WTC11 (cell line): ENCODE results near the gene ADGRL2. TPM values are rescaled to one million over a fixed set of nuclear protein-coding genes. Genes with fewer than 3 reads are reported as not detected.

Experiments
- ATAC-seq: fragments of 200-7000 bp; cut with Tn5 transposase; 2 replicates; pipeline ENCODE4 v1.10.0; 2021; ENCODE audit warnings: mild to moderate bottlenecking, moderate library complexity
- CTCF ChIA-PET: fragments of 300-600 bp; sonication (Branson Sonifier 250); formaldehyde crosslinking; loops from one replicate; lab custom pipeline; 2021; ENCODE audit warnings: antibody characterized with exemption; lab: Charles Lee
- POLR2A ChIA-PET: fragments of 350-600 bp; sonication (Branson Sonifier 250); formaldehyde crosslinking; loops from one replicate; lab custom pipeline; 2021; ENCODE audit warnings: antibody characterized with exemption; lab: Charles Lee
- DNase-seq: peaks from one replicate; pipeline ENCODE4 v3.0.0; 2021; ENCODE audit warnings: low spot score
- H3K27ac Mint-ChIP-seq: 2 replicates; pipeline ENCODE4 v1.8.0; 2021; ENCODE audit warnings: mixed read lengths
- H3K27me3 Mint-ChIP-seq: 2 replicates; pipeline ENCODE4 v1.8.0; 2021; ENCODE audit warnings: low read depth, mild to moderate bottlenecking, moderate library complexity, mixed read lengths
- H3K36me3 Mint-ChIP-seq: 2 replicates; pipeline ENCODE4 v1.8.0; 2021; ENCODE audit warnings: mixed read lengths
- H3K4me1 Mint-ChIP-seq: 2 replicates; pipeline ENCODE4 v1.8.0; 2022; ENCODE audit warnings: mixed read lengths
- H3K4me3 Mint-ChIP-seq: 2 replicates; pipeline ENCODE4 v1.8.0; 2021; ENCODE audit warnings: mild to moderate bottlenecking, moderate library complexity, mixed read lengths
- H3K9me3 Mint-ChIP-seq: 2 replicates; pipeline ENCODE4 v1.8.0; 2021; ENCODE audit warnings: mixed read lengths
- ATF2 ChIP-seq: sonication (generic); formaldehyde crosslinking; IDR thresholded peaks from 2 replicates; pipeline ENCODE4 v1.8.1; 2022; ENCODE audit warnings: low read depth, missing genetic modification reagents, borderline replicate concordance
- CDX4 ChIP-seq: fragments of 250-450 bp; sonication (Bioruptor Pico); IDR thresholded peaks from 2 replicates; pipeline ENCODE4 v1.9.0; 2021; ENCODE audit warnings: moderate library complexity, mild to moderate bottlenecking, inconsistent platforms, borderline replicate concordance
- CREM ChIP-seq: sonication (generic); formaldehyde crosslinking; IDR thresholded peaks from 2 replicates; pipeline ENCODE4 v1.8.1; 2022; ENCODE audit warnings: mild to moderate bottlenecking, missing genetic modification reagents, moderate library complexity
- E2F4 ChIP-seq: sonication (generic); formaldehyde crosslinking; IDR thresholded peaks from 2 replicates; pipeline ENCODE4 v1.8.1; 2022; ENCODE audit warnings: low read depth, mild to moderate bottlenecking, moderate library complexity, missing genetic modification reagents, borderline replicate concordance
- E2F5 ChIP-seq: sonication (generic); formaldehyde crosslinking; IDR thresholded peaks from 2 replicates; pipeline ENCODE4 v1.8.1; 2022; ENCODE audit warnings: mild to moderate bottlenecking, moderate library complexity, missing genetic modification reagents
- ESRRA ChIP-seq: sonication (generic); formaldehyde crosslinking; IDR thresholded peaks from 2 replicates; pipeline ENCODE4 v1.8.1; 2022; ENCODE audit warnings: mild to moderate bottlenecking, missing genetic modification reagents, borderline replicate concordance
- GABPB1 ChIP-seq: sonication (generic); formaldehyde crosslinking; IDR thresholded peaks from 2 replicates; pipeline ENCODE4 v1.8.1; 2023; ENCODE audit warnings: mild to moderate bottlenecking, missing genetic modification reagents
- GRHL2 ChIP-seq: fragments of 250-450 bp; sonication (Bioruptor Pico); IDR thresholded peaks from 2 replicates; pipeline ENCODE4 v1.8.0; 2022; ENCODE audit warnings: mild to moderate bottlenecking, moderate library complexity; ENCODE audit not compliant: insufficient replicate concordance, severe bottlenecking
- IRF1 ChIP-seq: sonication (generic); formaldehyde crosslinking; IDR thresholded peaks from 2 replicates; pipeline ENCODE4 v1.8.0; 2023; ENCODE audit warnings: missing genetic modification reagents
- MXD4 ChIP-seq: fragments of 250-450 bp; sonication (Bioruptor Pico); IDR thresholded peaks from 2 replicates; pipeline ENCODE4 v1.8.0; 2021; ENCODE audit warnings: mild to moderate bottlenecking, moderate library complexity, borderline replicate concordance
- NFATC4 ChIP-seq: fragments of 250-450 bp; sonication (Bioruptor Pico); IDR thresholded peaks from 2 replicates; pipeline ENCODE4 v1.9.0; 2021; ENCODE audit warnings: mild to moderate bottlenecking
- NR3C1 ChIP-seq: sonication (generic); formaldehyde crosslinking; conservative IDR thresholded peaks from 2 replicates; pipeline ENCODE4 v1.8.1; 2023; ENCODE audit warnings: low read depth, mild to moderate bottlenecking, missing genetic modification reagents
- RELA ChIP-seq: sonication (generic); formaldehyde crosslinking; IDR thresholded peaks from 2 replicates; pipeline ENCODE4 v1.8.1; 2022; ENCODE audit warnings: missing genetic modification reagents, mild to moderate bottlenecking, borderline replicate concordance
- STAT6 ChIP-seq: sonication (generic); formaldehyde crosslinking; conservative IDR thresholded peaks from 2 replicates; pipeline ENCODE4 v1.8.1; 2023; ENCODE audit warnings: mild to moderate bottlenecking, low read depth, missing genetic modification reagents, moderate library complexity
- TEAD4 ChIP-seq: sonication (generic); formaldehyde crosslinking; IDR thresholded peaks from 2 replicates; pipeline ENCODE4 v1.8.0; 2022; ENCODE audit warnings: mild to moderate bottlenecking, missing genetic modification reagents
- USF1 ChIP-seq: sonication (generic); formaldehyde crosslinking; IDR thresholded peaks from 2 replicates; pipeline ENCODE4 v1.8.0; 2022; ENCODE audit warnings: mild to moderate bottlenecking, missing genetic modification reagents
- ZBTB43 ChIP-seq: sonication (generic); formaldehyde crosslinking; IDR thresholded peaks from 2 replicates; pipeline ENCODE4 v1.8.1; 2023; ENCODE audit warnings: mild to moderate bottlenecking, missing genetic modification reagents
- ZNF317 ChIP-seq: sonication (generic); formaldehyde crosslinking; IDR thresholded peaks from 2 replicates; pipeline ENCODE4 v1.8.1; 2023; ENCODE audit warnings: low read depth, mild to moderate bottlenecking, moderate library complexity, missing genetic modification reagents, borderline replicate concordance
- ZNF671 ChIP-seq: fragments of 250-450 bp; sonication (Bioruptor Pico); IDR thresholded peaks from 2 replicates; pipeline ENCODE4 v1.8.0; 2021; ENCODE audit warnings: mild to moderate bottlenecking
- ZSCAN18 ChIP-seq: fragments of 250-450 bp; sonication (Bioruptor Pico); IDR thresholded peaks from 2 replicates; pipeline ENCODE4 v2.1.2; 2022; ENCODE audit warnings: mild to moderate bottlenecking, moderate library complexity
- total RNA-seq: library from RNA; stranded (reverse); gene quantifications from 3 replicates; pipeline ENCODE4 v1.2.3, GENCODE V29; 2021

ADGRL2 gene
- total RNA-seq, 1 experiment from 2014 or later, result 71.6 TPM

- H3K4me1 Mint-ChIP-seq, result peaks cover 60% of the 10 kb centered on the region
- no peaks in the 10 kb centered on the region for H3K9me3 Mint-ChIP-seq
- POLR2A ChIA-PET, result no interaction called here
- DNase-seq (no peak), ATAC-seq (no peak)
- peak overlapping the region; percentile 53 for H3K4me3 Mint-ChIP-seq
- CTCF ChIA-PET, result interaction anchor here (1.1 kb wide), 1 partner anchor 25 kb away, joined by 4 read pairs; no protein-coding TSS in a partner anchor
- H3K36me3 Mint-ChIP-seq, result no peaks in the 10 kb centered on the region
- no peaks in the 10 kb centered on the region for H3K27me3 Mint-ChIP-seq
- TF ChIP-seq ZBTB43 (CRISPR knock-in tag) (no peak), CREM (CRISPR knock-in tag) (no peak), ZSCAN18 (CRISPR knock-in tag) (no peak), ZNF671 (no peak), USF1 (CRISPR knock-in tag) (no peak), NR3C1 (CRISPR knock-in tag) (no peak), ESRRA (no peak), E2F4 (CRISPR knock-in tag) (no peak), IRF1 (no peak), ATF2 (no peak), STAT6 (CRISPR knock-in tag) (no peak), GRHL2 (CRISPR knock-in tag) (no peak), E2F5 (CRISPR knock-in tag) (no peak), NFATC4 (CRISPR knock-in tag) (no peak), TEAD4 (no peak), GABPB1 (CRISPR knock-in tag) (no peak), ZNF317 (CRISPR knock-in tag) (no peak), RELA (CRISPR knock-in tag) (no peak), MXD4 (CRISPR knock-in tag) (no peak), CDX4 (no peak)
- peak overlapping the region; percentile 58 for H3K27ac Mint-ChIP-seq
Observed at GRCh38 chr1:81805537-81806431, 5.0 kb downstream of the ADGRL2 start.
